NCI-H128 (cell line): ENCODE results near the gene NOS1AP.
"Not testable (repeated sequence)": the region's sequence is repeated elsewhere in the genome, so short reads cannot be mapped to it uniquely, and the experiment has no call there.

ENCODE experiments used
- DNase-seq: peaks from one replicate; lab custom pipeline; 2025; ENCODE audit not compliant: unreplicated experiment; lab: John Stamatoyannopoulos, UW

NOS1AP gene

GRCh38 chr1:162056579-162056978 is 12.9 kb upstream of the NOS1AP start:
- no peak for DNase-seq

GRCh38 chr1:162059721-162060120 is 9.8 kb upstream of the NOS1AP start:
- DNase-seq, result no peak

GRCh38 chr1:162060314-162060713 is 9.2 kb upstream of the NOS1AP start:
- no peak for DNase-seq

- peak; percentile 41 for DNase-seq
These were observed 6.9 kb upstream of the NOS1AP start for GRCh38 chr1:162062542-162063015.

GRCh38 chr1:162065016-162065415 is 4.5 kb upstream of the NOS1AP start:
- DNase-seq, result no peak

- not testable (repeated sequence) for DNase-seq
These were observed 2.7 kb upstream of the NOS1AP start for GRCh38 chr1:162066836-162067235.

- DNase-seq, result no peak
These were observed 2.0 kb upstream of the NOS1AP start for GRCh38 chr1:162067466-162067865.

GRCh38 chr1:162068301-162068700 is 1.2 kb upstream of the NOS1AP start:
- DNase-seq, result no peak

- DNase-seq, result peak; percentile 31
These were observed 730 bp downstream of the NOS1AP start for GRCh38 chr1:162070094-162070748.

- DNase-seq, result no peak
These were observed 1.3 kb downstream of the NOS1AP start for GRCh38 chr1:162070825-162071224.

- no peak for DNase-seq
These were observed 3.2 kb downstream of the NOS1AP start for GRCh38 chr1:162072740-162073139.

GRCh38 chr1:162074276-162075005 is 5.0 kb downstream of the NOS1AP start:
- no peak for DNase-seq

GRCh38 chr1:162075862-162076261 is 6.4 kb downstream of the NOS1AP start:
- DNase-seq, result no peak

- DNase-seq, result no peak
These were observed 8.3 kb downstream of the NOS1AP start for GRCh38 chr1:162077648-162078299.

GRCh38 chr1:162079030-162079429 is 9.5 kb downstream of the NOS1AP start:
- no peak for DNase-seq

- DNase-seq, result no peak
These were observed 11.1 kb downstream of the NOS1AP start for GRCh38 chr1:162080472-162081015.

- DNase-seq, result no peak
These were observed 11.8 kb downstream of the NOS1AP start for GRCh38 chr1:162081316-162081715.

GRCh38 chr1:162082080-162082479 is 12.6 kb downstream of the NOS1AP start:
- DNase-seq, result not testable (repeated sequence)

GRCh38 chr1:162083273-162083672 is 13.8 kb downstream of the NOS1AP start:
- DNase-seq, result no peak

- DNase-seq, result no peak
These were observed 16.5 kb downstream of the NOS1AP start for GRCh38 chr1:162085991-162086390.

GRCh38 chr1:162087111-162087510 is 17.6 kb downstream of the NOS1AP start:
- DNase-seq, result no peak

GRCh38 chr1:162087574-162087973 is 18.1 kb downstream of the NOS1AP start:
- DNase-seq, result no peak
